Right ventricle myocardium superior (tissue), 1 donor: ENCODE results near the gene SLC6A8. TPM values are rescaled to one million over a fixed set of nuclear protein-coding genes. Genes with fewer than 3 reads are reported as not detected.
A peak's percentile ranks its signal among the peaks of the same experiment; 100 is the strongest.
"Not testable (repeated sequence)": the region's sequence is repeated elsewhere in the genome, so short reads cannot be mapped to it uniquely, and the experiment has no call there.

Source experiments
- ATAC-seq: fragments of 200-7000 bp; cut with Tn5 transposase; one replicate; pipeline ENCODE4 v1.9.1; 2020; ENCODE audit warnings: mild to moderate bottlenecking; ENCODE audit not compliant: poor library complexity
- DNase-seq: peaks from one replicate; pipeline ENCODE4 v3.0.0-alpha.2; 2020
- intact Hi-C: fragments of 100-400 bp; cut with DNase I; formaldehyde crosslinking; loops from one replicate; pipeline ENCODE4 v1.11.2; 2022
- total RNA-seq: library from RNA; stranded (reverse); fragmentation: NEBNext Ultra II Directional; extraction: Animal tissue kit (Norgen Biotek cat#: 25700); gene quantifications from one replicate; pipeline ENCODE4 v1.2.1, GENCODE V29; 2021
- donor health status: DM: no; HTN: yes; CAD: no; lungs with severe emphysema.

SLC6A8 gene
- total RNA-seq, 1 donor from 2014 or later = 192 TPM

GRCh38 chrX:153701706-153702105, 14.0 kb downstream of the SLC6A8 start:
- ATAC-seq (no peak), DNase-seq (no peak)
- intact Hi-C loops = no loop called here

- DNase-seq (no peak), ATAC-seq (no peak)
- intact Hi-C loops = no loop called here
Observed at GRCh38 chrX:153702336-153703035, 14.8 kb downstream of the SLC6A8 start.

- DNase-seq (peak; percentile 70), ATAC-seq (no peak)
- intact Hi-C loops = no loop called here
Observed at GRCh38 chrX:153703036-153703370, 15.3 kb downstream of the SLC6A8 start.

GRCh38 chrX:153704021-153704526, 16.3 kb downstream of the SLC6A8 start:
- ATAC-seq (no peak), DNase-seq (no peak)
- intact Hi-C loops = no loop called here

DNA sequence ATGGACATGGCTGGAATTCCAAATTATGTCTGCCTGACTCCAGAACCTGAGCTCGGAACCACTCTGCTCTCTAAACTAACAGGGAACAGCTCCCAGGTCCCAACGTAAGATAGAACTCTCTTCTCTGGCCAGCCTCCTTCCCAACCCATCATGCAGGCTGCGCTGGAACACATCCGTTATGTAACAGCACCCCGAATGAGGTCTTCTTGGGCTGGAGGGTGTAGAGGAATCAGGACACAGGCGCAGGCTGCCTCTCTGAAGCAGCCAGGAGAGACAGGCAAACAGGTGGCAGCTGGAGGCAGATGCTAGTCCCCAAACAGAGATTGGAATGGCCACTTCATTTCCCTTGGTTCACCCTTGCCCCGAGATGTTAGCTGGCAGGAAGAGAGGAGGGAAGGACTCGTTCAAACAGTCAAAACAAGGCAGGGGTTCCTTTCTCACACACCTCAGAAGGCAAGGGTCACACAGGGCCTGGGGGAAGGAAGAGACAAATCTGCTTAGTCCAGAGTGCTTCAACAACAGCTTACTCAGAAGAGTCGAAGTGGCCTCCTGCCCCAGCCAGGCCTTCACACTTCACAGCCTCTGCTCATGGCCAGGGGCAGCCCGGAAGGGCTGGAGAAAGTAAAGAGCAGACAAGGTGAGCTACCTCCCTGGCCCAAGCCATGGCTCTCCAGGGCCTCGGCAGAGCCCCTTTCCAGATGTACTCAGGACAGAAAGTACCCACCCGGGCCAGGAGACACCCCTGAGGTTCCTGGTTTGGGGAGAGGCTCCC, 17.1 kb downstream of the SLC6A8 start:
- DNase-seq, intact Hi-C loops, ATAC-seq: not testable (repeated sequence)

- intact Hi-C loops, DNase-seq: not testable (repeated sequence)
- ATAC-seq = peak; percentile 49
Observed at GRCh38 chrX:153705403-153706060, 17.8 kb downstream of the SLC6A8 start.

DNA sequence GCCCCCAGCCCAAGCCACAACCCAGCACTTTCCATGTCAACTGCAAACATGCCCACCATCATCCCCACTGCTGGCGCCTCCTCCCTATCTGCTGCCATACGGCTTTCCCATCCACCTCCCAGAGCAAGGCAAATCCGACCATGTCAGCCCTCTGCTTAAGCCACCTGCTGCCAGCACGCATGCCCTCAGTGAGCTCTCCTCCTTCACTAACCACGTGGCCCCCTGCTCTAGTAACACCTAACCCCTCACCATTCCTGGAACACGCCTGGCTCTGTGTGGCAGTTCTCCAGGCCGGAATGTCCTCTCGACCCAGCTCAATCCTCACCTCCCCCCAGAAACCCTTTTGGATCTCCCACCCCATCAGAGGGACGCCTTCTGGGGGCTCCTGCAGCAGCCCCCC, 19.1 kb downstream of the SLC6A8 start:
- ATAC-seq (peak; percentile 21), DNase-seq (no peak)
- intact Hi-C loops = no loop called here

- intact Hi-C loops = no loop called here
- DNase-seq (no peak), ATAC-seq (no peak)
Observed at GRCh38 chrX:153707406-153707805, 19.7 kb downstream of the SLC6A8 start.

DNA sequence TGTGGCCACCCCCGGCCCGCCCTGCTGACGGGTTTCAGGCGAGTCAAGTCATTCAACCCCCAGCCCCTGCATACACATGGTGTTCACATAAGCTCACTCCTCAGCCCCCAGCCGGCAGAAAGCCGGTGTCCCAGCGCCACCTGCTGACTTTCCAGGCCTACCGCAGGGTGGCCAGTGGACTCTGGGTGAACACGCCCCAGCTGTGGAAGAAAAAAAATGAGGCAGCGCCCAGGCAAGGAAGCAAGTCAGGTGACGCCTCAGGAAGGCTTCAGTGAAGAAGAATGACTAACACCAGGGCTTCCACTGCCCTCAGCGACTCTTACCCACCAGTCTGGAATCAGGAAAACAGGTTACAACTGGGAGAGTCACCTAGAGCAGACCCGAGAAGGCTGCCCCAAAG, 20.7 kb downstream of the SLC6A8 start:
- DNase-seq = peak; percentile 73
- peak; percentile 78 for ATAC-seq
- intact Hi-C loops = no loop called here

GRCh38 chrX:153709726-153710674, 22.3 kb downstream of the SLC6A8 start:
- intact Hi-C loops = no loop called here
- no peak for ATAC-seq
- no peak for DNase-seq

DNA sequence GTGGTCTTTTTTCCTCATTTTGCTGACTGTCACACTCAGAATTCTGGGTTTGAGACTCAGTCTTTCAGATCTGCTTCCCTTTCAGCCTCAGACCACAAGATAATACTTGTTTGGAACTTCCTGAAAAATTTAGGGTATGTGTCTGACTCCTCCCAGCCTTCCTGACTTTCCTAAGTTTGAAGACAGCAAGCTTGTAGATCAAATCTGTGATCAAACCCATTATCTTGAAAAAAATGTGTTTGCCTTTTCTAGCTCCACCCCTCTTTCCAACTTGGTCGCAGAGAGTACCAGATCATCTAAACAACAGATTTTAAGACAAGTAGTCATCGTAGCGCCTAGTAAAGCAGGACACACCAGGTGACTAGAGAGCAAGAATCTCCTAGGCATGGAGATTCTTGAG, 26.5 kb downstream of the SLC6A8 start:
- intact Hi-C loops = no loop called here
- ATAC-seq (no peak), DNase-seq (no peak)

DNA sequence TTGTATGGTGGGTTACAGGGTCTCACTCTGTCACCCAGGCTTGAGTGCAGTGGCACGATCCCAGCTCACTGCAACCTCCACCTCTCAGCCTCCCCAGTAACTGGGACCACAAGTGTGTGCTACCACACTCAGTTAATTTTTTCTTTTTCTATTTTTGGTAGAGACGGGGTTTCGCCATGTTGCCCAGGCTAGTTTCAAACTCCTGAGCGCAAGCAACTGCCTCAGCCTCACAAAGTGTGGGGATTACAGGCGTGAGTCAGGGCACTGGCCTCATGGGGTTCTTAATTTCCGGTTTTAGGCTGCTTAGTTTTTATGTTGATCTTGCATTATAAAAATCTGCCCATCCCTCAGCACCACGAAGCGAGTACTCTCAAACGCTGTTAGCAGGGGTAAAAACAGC, 29.7 kb downstream of the SLC6A8 start:
- ATAC-seq (no peak), DNase-seq (no peak)
- intact Hi-C loops = no loop called here

DNA sequence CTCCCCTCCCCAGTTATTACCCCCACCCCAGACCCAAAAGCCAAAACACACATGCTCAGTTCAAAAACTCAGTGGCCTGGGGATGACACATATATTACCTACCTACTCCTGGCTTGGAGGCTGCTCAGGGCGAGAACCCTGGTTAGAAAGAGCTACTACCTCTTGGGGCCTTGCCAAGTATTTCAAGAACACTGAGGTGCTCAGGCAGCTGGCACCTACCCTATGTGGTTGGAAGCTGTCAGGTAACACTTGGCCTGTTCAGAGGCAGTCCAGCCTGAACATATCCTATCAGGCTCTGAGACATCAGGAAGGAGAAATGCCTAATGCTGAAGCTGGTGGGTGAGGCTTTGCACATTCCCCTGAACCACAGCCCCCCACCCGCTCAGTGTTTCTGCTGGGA, 31.5 kb downstream of the SLC6A8 start:
- no peak for ATAC-seq
- DNase-seq = no peak
- intact Hi-C loops = no loop called here

DNA sequence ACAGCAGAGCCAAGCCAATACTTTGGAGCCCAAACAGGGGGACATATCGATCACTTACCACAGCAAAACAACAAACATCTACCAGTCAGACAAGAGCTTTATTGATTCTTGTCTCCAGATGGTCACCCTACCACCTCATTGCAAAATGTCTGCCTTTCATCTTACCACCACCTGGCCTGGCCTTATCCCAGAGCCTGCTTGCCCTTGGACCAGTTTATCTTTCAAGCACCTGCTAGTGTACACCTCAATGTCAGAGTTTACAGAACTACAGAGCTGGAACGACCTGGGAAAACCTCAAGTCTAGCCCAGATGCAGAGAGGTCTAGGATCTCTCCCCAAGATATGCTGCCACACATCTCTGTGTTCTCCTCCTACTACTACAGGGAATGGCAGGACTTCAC, 32.0 kb downstream of the SLC6A8 start:
- no peak for DNase-seq
- intact Hi-C loops = no loop called here
- no peak for ATAC-seq

- ATAC-seq (no peak), DNase-seq (no peak)
- intact Hi-C loops = no loop called here
Observed at GRCh38 chrX:153722704-153723350, 35.1 kb downstream of the SLC6A8 start.

DNA sequence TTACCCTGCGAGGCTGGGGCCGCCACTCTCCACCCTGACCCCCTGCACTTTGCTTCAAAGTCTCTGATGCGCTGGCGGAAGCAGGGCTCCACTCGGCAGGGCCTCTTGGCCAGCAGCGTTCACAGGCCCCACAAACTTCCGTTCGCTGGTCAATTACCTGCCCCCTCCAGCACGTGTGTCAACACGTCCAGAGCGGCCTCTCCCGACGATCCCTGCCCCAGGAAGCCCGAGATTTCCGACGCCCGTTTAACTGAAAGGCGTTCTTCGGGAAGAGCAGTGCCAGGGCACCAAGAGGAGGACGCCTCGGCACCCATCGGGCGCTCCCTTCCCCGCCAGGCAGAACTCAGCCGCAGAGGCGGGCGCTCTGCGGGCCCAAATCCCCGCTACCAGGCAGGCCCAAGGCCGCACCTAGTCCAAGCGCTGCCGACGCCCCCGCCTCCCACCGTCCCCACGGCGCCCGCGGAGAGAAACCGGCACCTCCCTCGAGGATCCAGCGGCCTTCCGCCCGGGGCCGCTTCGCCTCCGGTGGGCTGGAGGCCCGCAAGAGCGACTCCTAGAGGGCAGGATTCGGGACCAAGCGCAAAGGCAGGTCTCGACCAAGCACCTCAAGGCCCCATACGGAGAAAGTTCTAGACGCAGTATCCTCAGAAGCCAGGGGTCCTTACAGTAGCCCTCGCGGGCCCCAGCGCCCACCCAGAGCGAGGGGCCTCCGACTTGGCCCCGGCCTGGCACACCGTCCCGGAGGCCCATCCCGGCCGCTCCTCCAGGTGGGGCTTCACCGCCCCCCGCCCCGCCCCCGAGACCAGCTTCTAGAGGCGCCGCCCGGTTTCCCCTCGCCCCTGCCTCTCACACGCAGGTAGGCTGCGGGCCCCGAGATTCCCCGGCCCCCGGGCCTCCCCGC, 35.9 kb downstream of the SLC6A8 start:
- no peak for DNase-seq
- intact Hi-C loops = no loop called here
- ATAC-seq = peak; percentile 1
